ENCODE data around the gene PLEKHG4B.
"Not testable (repeated sequence)": the region's sequence is repeated elsewhere in the genome, so short reads cannot be mapped to it uniquely, and the experiment has no call there.

The PLEKHG4B gene

GRCh38 chr5:91556-92263 lies at the start of gene PLEKHG4B:
Gene PLEKHG4B, plus strand, starts transcription at chr5:92168. Its CDS starts 64 bp downstream, at chr5:92232.
- DNase-seq, result peak; percentile 94

- DNase-seq, result no peak
These were observed 49.7 kb upstream of the PLEKHG4B start for GRCh38 chr5:42250-42649.

- DNase-seq, result peak; percentile 93
These were observed 43.8 kb upstream of the PLEKHG4B start for GRCh38 chr5:48192-48591.

GRCh38 chr5:49530-49929 lies 42.4 kb upstream of the PLEKHG4B start:
- DNase-seq, result not testable (repeated sequence)

GRCh38 chr5:49953-50544 lies 41.9 kb upstream of the PLEKHG4B start:
- DNase-seq, result no peak

- no peak for DNase-seq
These were observed 41.1 kb upstream of the PLEKHG4B start for GRCh38 chr5:50724-51499.

- no peak for DNase-seq
These were observed 40.5 kb upstream of the PLEKHG4B start for GRCh38 chr5:51500-51823.

- DNase-seq, result peak; percentile 97
These were observed 38.4 kb upstream of the PLEKHG4B start for GRCh38 chr5:53381-54174.

- DNase-seq, result no peak
These were observed 37.7 kb upstream of the PLEKHG4B start for GRCh38 chr5:54175-54730.

- no peak for DNase-seq
These were observed 36.9 kb upstream of the PLEKHG4B start for GRCh38 chr5:54876-55569.

GRCh38 chr5:56561-57290 lies 35.2 kb upstream of the PLEKHG4B start:
- DNase-seq, result no peak

- DNase-seq, result not testable (repeated sequence)
These were observed 31.7 kb upstream of the PLEKHG4B start for GRCh38 chr5:60250-60649.

- DNase-seq, result no peak
These were observed 21.5 kb upstream of the PLEKHG4B start for GRCh38 chr5:70440-70839.

GRCh38 chr5:72316-73180 lies 19.4 kb upstream of the PLEKHG4B start:
- DNase-seq, result not testable (repeated sequence)

- DNase-seq, result not testable (repeated sequence)
These were observed 18.9 kb upstream of the PLEKHG4B start for GRCh38 chr5:73181-73447.

- no peak for DNase-seq
These were observed 18.0 kb upstream of the PLEKHG4B start for GRCh38 chr5:73768-74502.

GRCh38 chr5:74503-75109 lies 17.4 kb upstream of the PLEKHG4B start:
- no peak for DNase-seq

GRCh38 chr5:75331-76320 lies 16.3 kb upstream of the PLEKHG4B start:
- DNase-seq, result no peak
